ENCODE data around the gene ACOX2. TPM values are rescaled to one million over a fixed set of nuclear protein-coding genes. Genes with fewer than 3 reads are reported as not detected.
"Not testable (repeated sequence)": the region's sequence is repeated elsewhere in the genome, so short reads cannot be mapped to it uniquely, and the experiment has no call there.

Gene ACOX2
- total RNA-seq, 2 donors from 2014 or later = not detected

DNA sequence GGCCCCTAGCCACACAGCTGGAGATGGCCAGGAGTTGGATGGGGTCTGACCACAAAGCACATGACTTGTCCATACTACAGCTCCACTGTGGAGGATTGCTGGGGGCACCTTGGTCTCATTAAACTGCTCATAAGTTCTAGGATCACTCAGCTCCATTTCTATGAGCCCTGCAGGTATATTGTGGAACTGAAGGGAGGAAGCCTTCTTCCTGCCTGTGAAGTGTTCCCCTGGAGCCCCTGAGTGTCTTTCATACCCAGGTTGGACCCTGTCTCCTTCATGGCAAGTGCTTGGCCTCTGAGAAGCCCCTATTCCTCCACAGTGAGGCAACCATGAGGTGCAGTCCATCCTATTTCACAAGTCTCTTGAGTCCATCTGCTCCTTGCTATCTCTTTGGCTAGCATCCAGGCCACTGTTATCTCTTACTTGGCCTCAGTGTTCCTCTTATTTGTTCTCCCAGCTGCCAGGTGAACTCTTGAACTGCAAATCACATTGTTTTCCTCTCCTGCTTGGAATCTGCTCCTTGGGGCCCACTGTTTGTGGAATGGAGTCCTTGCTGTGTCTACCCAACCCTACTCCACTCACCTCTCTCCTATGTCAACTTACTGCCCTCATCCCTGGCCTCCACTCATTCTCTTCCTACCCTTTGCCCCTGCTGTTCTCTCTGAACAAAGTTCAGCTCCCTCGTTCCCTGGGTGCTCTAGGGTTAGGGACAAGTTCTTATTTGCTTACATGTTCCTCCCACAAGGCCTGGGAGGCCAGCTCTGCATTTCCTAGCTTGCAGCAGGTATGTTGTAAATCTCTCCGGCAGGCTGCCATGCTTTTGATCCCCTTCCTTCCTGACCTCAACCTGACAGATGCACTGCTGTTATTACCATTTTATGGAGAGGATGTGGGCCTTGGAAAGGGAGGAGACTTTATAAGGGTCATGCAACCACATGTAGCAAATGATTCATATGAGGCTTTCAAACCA, 1.2 kb downstream of the ACOX2 start:
- Mint-ChIP-seq H3K36me3 (no peaks in the 10 kb centered on the region), H3K4me1 (ENCODE audit: low read depth in 2 of 2) (peaks cover 9% of the 10 kb centered on the region in 2 donors), H3K4me3 (no peak overlapping the region), H3K27me3 (peaks cover 2 to 7% of the 10 kb centered on the region in 2 donors), H3K27ac (no peak overlapping the region), H3K9me3 (no peaks in the 10 kb centered on the region)
- no peak for ATAC-seq
- DNase-seq (ENCODE audit: low spot score) = peak; percentile 44

DNA sequence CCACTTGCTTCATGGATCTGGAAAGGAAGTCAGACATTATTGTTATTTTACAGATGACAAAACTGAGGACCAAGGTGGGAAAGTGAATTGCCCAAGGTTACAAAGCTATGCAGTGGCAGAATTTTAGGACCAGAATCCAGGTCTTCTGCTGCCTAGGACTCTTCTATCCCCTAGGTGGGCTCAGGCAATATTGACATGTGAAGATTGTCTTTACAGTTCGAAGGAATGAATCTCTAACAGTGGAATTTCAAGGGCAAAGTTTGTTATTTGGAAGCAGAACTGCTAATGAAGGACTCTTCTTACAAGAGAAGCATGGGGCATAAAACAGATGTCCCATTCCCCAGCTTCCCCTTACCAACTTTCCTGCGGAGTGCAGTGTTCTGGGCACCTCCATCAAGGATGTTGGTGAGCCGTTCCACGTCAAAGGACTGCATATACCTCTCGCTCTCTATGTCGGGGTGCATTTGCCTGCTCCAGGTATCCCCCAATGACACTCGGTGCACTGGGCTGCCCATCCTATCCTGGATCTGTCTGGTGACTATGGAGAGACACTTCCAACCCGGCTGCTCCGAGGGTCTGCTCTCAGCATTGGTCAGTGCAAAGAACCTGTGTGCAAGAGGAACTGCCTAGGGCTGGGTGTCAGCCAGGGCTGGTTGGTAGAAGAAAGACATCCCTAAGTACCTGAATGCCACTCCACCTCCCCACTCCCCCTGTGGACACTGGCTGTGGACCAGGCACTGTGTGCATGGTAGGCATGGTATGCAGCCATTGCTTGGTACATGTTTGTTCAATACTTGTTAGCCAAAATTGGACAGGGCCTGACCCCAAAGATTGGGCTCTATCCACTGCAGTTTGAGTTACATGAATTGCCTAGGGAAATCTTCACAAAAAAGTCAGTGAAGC, 2.1 kb downstream of the ACOX2 start:
- no peaks in the 10 kb centered on the region for H3K36me3 Mint-ChIP-seq
- no peak overlapping the region for H3K4me3 Mint-ChIP-seq
- H3K9me3 Mint-ChIP-seq = no peaks in the 10 kb centered on the region
- DNase-seq (ENCODE audit: low spot score) (peak; percentile 20), ATAC-seq (peak in 1 of 2 donors; percentile 12)
- H3K27ac Mint-ChIP-seq = no peak overlapping the region
- peaks cover 9% of the 10 kb centered on the region in 2 donors for H3K4me1 Mint-ChIP-seq (ENCODE audit: low read depth in 2 of 2)
- H3K27me3 Mint-ChIP-seq = peaks cover 2 to 7% of the 10 kb centered on the region in 2 donors

DNA sequence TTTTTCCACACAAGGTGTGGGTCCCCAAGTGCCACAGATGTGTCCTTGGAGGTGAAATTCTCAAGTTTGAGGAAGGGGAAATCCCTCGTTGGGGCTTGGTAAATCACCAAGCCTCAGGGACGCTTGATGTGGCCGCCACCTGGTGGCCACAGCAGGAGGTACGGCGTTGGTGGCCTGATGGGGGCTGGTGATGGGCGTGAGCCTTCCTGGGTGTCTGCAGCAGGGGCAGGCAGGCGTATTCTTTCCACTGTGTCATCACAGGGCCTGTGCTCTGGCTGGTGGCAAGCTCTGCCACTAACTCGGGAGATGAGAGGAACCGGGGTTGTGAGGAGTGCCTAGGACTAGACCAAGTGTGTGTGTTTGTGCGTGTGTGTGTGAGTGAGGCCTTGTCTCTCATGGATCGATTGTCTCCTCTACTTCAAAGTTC, 4.2 kb downstream of the ACOX2 start:
- ATAC-seq = peak; percentile 87 to 91
- peaks cover 9% of the 10 kb centered on the region in 2 donors for H3K4me1 Mint-ChIP-seq (ENCODE audit: low read depth in 2 of 2)

DNA sequence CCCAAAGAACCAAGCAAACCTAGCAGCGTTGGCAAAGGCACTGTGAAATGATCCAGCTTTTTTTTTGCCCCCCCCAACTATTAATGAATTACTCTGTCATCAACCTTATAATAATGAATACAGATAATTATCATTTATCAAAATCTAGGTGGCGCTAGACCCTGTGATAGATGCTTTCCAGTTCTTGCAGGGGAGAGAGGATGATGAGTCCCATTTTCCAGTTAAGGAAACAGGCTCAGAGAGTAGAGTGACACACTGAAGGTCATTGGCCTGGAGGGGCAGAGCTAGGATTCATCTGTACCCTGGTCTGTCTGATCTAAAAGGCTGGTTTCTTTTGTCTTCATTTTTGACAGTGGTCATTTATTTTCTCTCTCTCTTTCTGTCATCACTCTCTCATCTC, 5.0 kb downstream of the ACOX2 start:
- no peak for DNase-seq (ENCODE audit: low spot score)
- no peak overlapping the region for H3K4me3 Mint-ChIP-seq
- no peak for ATAC-seq
- peaks cover 0 to 2% of the 10 kb centered on the region in 2 donors for H3K27me3 Mint-ChIP-seq
- H3K4me1 Mint-ChIP-seq (ENCODE audit: low read depth in 2 of 2) = peaks cover 9% of the 10 kb centered on the region in 2 donors
- H3K36me3 Mint-ChIP-seq = no peaks in the 10 kb centered on the region
- H3K9me3 Mint-ChIP-seq = no peaks in the 10 kb centered on the region
- H3K27ac Mint-ChIP-seq = no peak overlapping the region

More for the DNA sequence above, 4.2 kb downstream of the ACOX2 start:
- Mint-ChIP-seq H3K4me3 (no peak overlapping the region), H3K36me3 (no peaks in the 10 kb centered on the region), H3K9me3 (no peaks in the 10 kb centered on the region), H3K27me3 (peaks cover 0 to 2% of the 10 kb centered on the region in 2 donors), H3K27ac (no peak overlapping the region)
- peak; percentile 83 for DNase-seq (ENCODE audit: low spot score)

DNA sequence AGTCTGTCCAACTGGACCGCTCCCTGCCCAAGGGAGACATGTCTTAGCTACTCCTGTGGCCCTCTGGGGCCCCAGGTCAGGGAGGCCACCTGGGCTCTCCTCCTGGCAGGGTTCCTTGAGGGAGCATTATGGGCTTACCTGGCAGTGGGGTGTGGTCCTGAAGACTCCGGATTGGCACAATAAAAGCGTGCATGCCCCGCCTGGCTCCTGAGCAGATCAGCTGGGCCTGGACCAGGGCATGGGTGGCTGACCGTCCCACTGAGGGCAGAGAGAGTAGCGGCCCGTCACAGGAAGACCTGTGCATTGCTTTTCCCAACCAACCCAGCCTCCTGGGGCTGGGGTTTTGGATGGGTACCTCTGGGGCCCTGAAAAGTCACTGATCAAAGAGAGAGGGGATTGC, 5.4 kb downstream of the ACOX2 start:
- H3K27me3 Mint-ChIP-seq = peaks cover 0 to 2% of the 10 kb centered on the region in 2 donors
- H3K36me3 Mint-ChIP-seq = no peaks in the 10 kb centered on the region
- DNase-seq (ENCODE audit: low spot score) (no peak), ATAC-seq (no peak)
- no peaks in the 10 kb centered on the region for H3K9me3 Mint-ChIP-seq
- H3K4me1 Mint-ChIP-seq (ENCODE audit: low read depth in 2 of 2) = peaks cover 9% of the 10 kb centered on the region in 2 donors
- H3K4me3 Mint-ChIP-seq = no peak overlapping the region
- no peak overlapping the region for H3K27ac Mint-ChIP-seq

DNA sequence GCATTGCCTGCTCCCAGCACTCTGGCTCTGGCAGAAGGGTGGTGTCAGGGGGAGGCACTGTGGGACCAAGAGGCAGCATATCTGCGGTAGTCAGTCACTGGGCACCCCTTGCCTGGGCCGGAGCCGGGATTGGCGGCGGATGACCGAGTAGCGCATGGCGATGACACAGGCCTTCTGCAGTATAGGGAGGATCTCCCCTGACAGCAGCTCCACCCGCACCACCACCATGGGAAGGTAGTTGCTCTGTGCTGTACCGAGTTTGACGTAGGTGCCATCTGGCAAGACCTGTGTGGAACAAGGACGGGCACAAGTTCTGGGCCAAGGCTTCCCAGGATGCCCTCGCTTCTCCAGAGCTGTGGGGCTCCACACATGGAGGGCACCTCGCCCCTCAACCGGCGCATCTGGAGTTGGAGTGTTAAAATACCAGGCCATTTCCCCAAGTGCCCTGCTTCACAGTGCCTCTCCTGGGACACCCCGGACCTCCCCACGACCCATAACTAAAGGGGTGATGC, 6.6 kb downstream of the ACOX2 start:
- no peaks in the 10 kb centered on the region for H3K36me3 Mint-ChIP-seq
- no peak for DNase-seq (ENCODE audit: low spot score)
- no peak for ATAC-seq
- H3K4me1 Mint-ChIP-seq (ENCODE audit: low read depth in 2 of 2) = peaks cover 9% of the 10 kb centered on the region in 2 donors
- peaks cover 0 to 2% of the 10 kb centered on the region in 2 donors for H3K27me3 Mint-ChIP-seq
- no peak overlapping the region for H3K4me3 Mint-ChIP-seq
- no peak overlapping the region for H3K27ac Mint-ChIP-seq
- H3K9me3 Mint-ChIP-seq = no peaks in the 10 kb centered on the region

DNA sequence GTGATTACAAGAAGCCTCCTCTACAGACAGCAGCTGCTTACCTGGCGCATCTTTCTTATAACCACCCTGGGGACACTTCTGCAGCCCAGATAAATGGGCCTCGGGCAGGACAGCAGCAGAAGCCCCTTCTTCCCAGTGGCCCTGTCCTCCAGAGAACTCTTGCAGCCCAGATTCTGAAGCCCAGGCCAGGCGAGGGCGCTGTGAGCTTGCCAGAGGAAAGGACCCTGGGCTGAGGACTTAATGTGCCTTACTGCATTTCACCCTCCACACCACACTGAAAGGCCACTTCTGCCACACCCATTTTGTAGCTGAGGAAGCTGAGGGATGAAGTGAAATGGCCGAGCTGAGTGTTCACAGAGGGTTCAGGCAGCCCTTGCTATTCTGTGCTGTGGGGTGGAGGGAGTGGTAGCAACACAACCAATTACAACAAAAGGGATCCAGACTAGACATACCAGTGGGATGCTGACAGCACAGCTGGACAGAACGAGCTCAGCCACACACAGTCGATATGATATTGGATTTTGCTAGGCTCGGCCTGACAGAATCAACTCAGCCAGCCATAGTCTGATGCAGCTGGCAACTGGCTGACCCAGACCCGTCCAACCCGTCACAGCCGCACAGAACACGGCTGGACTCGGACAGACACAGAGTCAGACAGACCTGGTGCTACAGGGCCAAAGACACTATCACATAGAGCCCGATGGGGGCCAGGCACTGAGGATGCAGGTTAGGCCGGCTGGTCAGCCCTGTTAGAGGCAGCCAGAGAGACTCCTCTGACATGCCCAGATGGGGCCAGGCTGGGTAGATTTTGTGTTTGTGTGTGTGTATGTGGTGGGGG, 7.3 kb downstream of the ACOX2 start:
- peaks cover 9% of the 10 kb centered on the region in 2 donors for H3K4me1 Mint-ChIP-seq (ENCODE audit: low read depth in 2 of 2)

DNA sequence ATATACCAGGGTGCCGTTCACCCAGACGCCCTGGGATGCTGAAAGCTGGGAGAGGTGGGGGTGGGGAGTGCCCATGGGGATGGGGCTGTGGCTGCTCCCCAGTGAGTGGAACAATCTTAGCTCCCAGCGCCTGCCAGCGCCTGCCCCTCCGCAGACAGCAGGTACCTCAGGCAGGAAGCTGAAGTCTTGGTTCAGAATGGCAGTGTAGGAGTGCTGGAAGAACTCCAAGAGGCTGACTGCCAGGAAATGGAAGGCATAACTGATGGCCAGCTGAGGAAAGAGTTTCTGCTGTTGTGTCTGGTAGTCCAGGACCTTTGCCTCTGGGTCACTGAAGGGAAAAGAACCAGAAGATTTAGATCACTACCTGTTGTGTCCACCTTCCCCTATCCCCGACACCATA, 8.4 kb downstream of the ACOX2 start:
- H3K27me3 Mint-ChIP-seq = peaks cover 0 to 2% of the 10 kb centered on the region in 2 donors
- no peak overlapping the region for H3K27ac Mint-ChIP-seq
- ATAC-seq (no peak), DNase-seq (ENCODE audit: low spot score) (no peak)
- H3K9me3 Mint-ChIP-seq = no peaks in the 10 kb centered on the region
- H3K4me1 Mint-ChIP-seq (ENCODE audit: low read depth in 2 of 2) = peaks cover 9% of the 10 kb centered on the region in 2 donors
- no peak overlapping the region for H3K4me3 Mint-ChIP-seq
- H3K36me3 Mint-ChIP-seq = no peaks in the 10 kb centered on the region

More for the DNA sequence above, 7.3 kb downstream of the ACOX2 start:
- Mint-ChIP-seq H3K4me3 (no peak overlapping the region), H3K27ac (no peak overlapping the region), H3K9me3 (no peaks in the 10 kb centered on the region), H3K36me3 (no peaks in the 10 kb centered on the region), H3K27me3 (peaks cover 0 to 2% of the 10 kb centered on the region in 2 donors)
- DNase-seq (ENCODE audit: low spot score) (no peak), ATAC-seq (no peak)

DNA sequence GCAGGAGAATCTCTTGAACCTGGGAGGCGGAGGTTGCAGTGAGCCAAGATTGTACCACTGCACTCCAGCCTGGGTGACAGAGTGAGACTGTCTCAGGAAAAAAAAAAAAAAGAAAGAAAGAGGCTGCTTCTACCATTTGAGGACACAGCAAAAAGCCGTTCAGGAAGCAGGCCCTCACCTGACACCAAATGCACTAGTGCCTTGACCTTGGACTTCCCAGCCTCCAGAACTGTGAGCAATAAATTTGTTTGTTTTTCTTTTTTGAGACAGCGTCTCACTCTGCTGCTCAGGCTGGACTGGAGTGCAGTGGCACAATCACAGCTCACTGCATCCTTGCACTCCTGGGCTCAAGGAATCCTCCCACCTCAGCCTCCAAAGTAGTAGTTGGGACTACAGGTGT, 9.6 kb downstream of the ACOX2 start:
- not testable (repeated sequence) for H3K36me3 Mint-ChIP-seq; H3K4me1 Mint-ChIP-seq (ENCODE audit: low read depth in 2 of 2); H3K9me3 Mint-ChIP-seq; DNase-seq (ENCODE audit: low spot score); H3K27me3 Mint-ChIP-seq; H3K4me3 Mint-ChIP-seq; ATAC-seq; H3K27ac Mint-ChIP-seq

DNA sequence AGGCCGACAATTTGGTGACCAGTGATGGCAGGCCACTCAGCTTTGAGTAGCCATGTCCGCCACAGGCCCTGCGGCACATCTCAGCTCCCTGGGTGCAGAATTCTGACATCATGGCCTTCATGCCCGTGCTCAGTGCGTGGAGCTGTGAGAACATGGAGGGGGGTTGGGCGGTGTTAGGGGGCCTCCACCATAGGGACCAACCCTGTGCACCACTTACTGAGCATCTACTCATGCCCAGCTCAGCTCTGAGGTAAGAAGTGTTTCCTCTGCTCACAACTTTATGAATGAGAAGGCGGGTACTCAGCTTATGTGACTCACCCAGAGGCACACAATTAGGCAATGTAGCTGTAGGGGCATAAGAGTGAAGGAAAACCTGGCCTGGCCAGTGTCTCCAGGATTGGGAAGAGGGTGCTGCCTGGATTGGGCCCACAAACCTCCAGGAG, 10.5 kb downstream of the ACOX2 start:
- DNase-seq (ENCODE audit: low spot score) = no peak
- no peaks in the 10 kb centered on the region for H3K9me3 Mint-ChIP-seq
- peak; percentile 53 to 67 for ATAC-seq
- H3K27ac Mint-ChIP-seq = no peak overlapping the region
- no peaks in the 10 kb centered on the region for H3K27me3 Mint-ChIP-seq
- H3K4me1 Mint-ChIP-seq (ENCODE audit: low read depth in 2 of 2) = no peaks in the 10 kb centered on the region
- H3K4me3 Mint-ChIP-seq = no peak overlapping the region
- no peaks in the 10 kb centered on the region for H3K36me3 Mint-ChIP-seq

DNA sequence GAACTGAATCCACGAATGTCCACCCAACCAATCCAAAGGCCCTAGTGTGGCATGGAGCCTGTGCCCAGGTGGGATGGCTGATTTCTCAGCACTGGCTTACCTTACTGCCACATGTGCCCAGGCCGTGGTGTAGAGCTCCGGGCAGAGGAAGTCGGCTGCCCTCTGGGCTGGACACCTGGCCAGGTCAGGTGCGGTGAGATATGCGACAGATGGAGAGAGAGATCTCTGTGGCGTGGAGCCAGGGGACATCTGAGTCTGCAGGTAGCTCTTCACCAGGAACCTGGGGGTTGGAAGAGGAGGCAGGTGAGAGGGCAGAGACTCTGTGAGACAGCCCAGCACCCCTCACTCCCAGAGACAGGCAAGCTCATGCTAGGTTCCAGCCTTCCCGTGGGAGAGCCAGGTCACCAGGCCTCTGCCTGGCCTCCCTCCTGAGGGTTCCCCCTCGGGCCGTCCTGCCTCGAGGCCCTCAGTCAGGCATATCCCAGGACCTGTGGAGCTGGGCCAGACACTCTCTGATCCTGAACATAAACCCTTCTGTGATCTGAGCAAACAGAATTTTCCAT, 12.6 kb downstream of the ACOX2 start:
- Mint-ChIP-seq H3K4me1 (ENCODE audit: low read depth in 2 of 2) (no peaks in the 10 kb centered on the region), H3K27me3 (no peaks in the 10 kb centered on the region), H3K4me3 (no peak overlapping the region), H3K9me3 (no peaks in the 10 kb centered on the region), H3K27ac (no peak overlapping the region), H3K36me3 (no peaks in the 10 kb centered on the region)
- ATAC-seq (no peak), DNase-seq (ENCODE audit: low spot score) (no peak)

DNA sequence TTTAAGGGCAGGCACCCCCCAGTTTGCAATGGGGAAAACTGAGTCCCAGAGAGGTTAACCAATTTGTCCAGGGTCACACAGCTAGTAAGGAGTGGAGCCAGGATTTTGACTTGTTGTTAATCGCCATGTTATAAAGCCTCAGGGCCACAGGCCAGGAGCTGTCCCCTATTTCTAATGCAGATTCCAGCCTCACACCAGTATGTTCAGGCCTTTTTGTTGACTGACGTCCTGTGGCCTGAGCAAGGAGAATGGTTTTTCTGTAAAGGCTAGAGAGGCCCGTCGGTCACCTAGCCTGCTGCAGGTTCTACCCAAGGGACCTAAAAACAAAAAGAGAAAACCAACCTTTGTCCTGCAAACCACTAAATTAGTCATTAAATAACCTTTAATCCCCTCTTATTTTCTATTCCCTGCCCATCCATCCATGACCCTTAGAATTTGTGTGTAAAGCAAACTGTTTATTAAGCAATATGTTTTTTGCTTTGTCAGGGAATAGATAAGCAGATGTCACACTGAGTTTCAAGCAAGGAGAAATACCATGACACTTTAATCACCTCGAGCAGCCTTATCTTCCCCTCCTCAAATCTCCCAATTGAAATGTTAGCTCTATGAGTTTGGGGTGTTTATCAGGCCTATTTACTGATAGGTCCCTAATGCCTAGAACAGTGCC, 14.1 kb downstream of the ACOX2 start:
- Mint-ChIP-seq H3K27me3 (no peaks in the 10 kb centered on the region), H3K36me3 (no peaks in the 10 kb centered on the region), H3K27ac (no peak overlapping the region), H3K9me3 (no peaks in the 10 kb centered on the region), H3K4me1 (ENCODE audit: low read depth in 2 of 2) (no peaks in the 10 kb centered on the region), H3K4me3 (no peak overlapping the region)
- ATAC-seq (no peak), DNase-seq (ENCODE audit: low spot score) (no peak)
